PC-9 (cell line): ENCODE data around the gene CCDC154. TPM values are rescaled to one million over a fixed set of nuclear protein-coding genes. Genes with fewer than 3 reads are reported as not detected.
A peak's percentile ranks its signal among the peaks of the same experiment; 100 is the strongest.

Source experiments
- BruUV-seq: library from RNA; stranded (reverse); fragments of 400-500 nt; replicated peaks from 2 replicates; lab custom pipeline; 2021; lab: Mats Ljungman, UMichigan
- CTCF ChIA-PET: fragments of 300-600 bp; sonication (Branson Sonifier 250); formaldehyde crosslinking; loops from one replicate; lab custom pipeline; 2022; ENCODE audit warnings: antibody characterized with exemption; lab: Charles Lee
- POLR2A ChIA-PET: fragments of 300-600 bp; sonication (Branson Sonifier 250); formaldehyde crosslinking; loops from one replicate; lab custom pipeline; 2022; ENCODE audit warnings: antibody characterized with exemption; ENCODE audit not compliant: unreplicated experiment; lab: Charles Lee
- DNase-seq, 2 experiments: peaks; one replicate each; pipeline versions ENCODE4 v3.0.0 to v3.0.0-alpha.2; 2015 to 2022; ENCODE audit warnings: mixed read lengths in 1 of 2
- H2AFZ ChIP-seq: fragments of 200-600 bp; sonication (generic); 2 replicates; pipeline ENCODE4 v1.8.1; 2017; ENCODE audit warnings: antibody characterized with exemption
- H3F3A ChIP-seq: fragments of 200-600 bp; sonication (generic); 2 replicates; pipeline ENCODE4 v1.8.1; 2017; ENCODE audit warnings: antibody characterized with exemption, mild to moderate bottlenecking, low read depth; ENCODE audit not compliant: insufficient read depth
- H3K27ac ChIP-seq: fragments of 200-600 bp; sonication (generic); 2 replicates; pipeline ENCODE4 v1.6.1; 2016; ENCODE audit warnings: mixed run types
- H3K27me3 ChIP-seq: fragments of 200-600 bp; sonication (generic); 2 replicates; pipeline ENCODE4 v1.6.1; 2016; ENCODE audit warnings: low read depth, mixed run types; ENCODE audit not compliant: insufficient read depth
- H3K36me3 ChIP-seq: fragments of 200-600 bp; sonication (generic); 2 replicates; pipeline ENCODE4 v1.6.1; 2016; ENCODE audit warnings: low read depth, mixed run types
- H3K4me1 ChIP-seq: fragments of 200-600 bp; sonication (generic); replicated peaks from 2 replicates; pipeline ENCODE4 v1.6.1; 2016; ENCODE audit warnings: mixed run types; ENCODE audit not compliant: insufficient read depth
- H3K4me2 ChIP-seq: fragments of 200-600 bp; sonication (generic); 2 replicates; pipeline ENCODE4 v1.6.1; 2017; ENCODE audit warnings: mixed run types
- H3K4me3 ChIP-seq: fragments of 200-600 bp; sonication (generic); 2 replicates; pipeline ENCODE4 v1.6.1; 2016; ENCODE audit warnings: mixed run types
- H3K79me2 ChIP-seq: fragments of 200-600 bp; sonication (generic); 2 replicates; pipeline ENCODE4 v1.6.1; 2017; ENCODE audit warnings: low read depth, mixed run types
- H3K9me2 ChIP-seq: fragments of 200-600 bp; sonication (generic); 2 replicates; pipeline ENCODE4 v1.8.1; 2017; ENCODE audit warnings: mild to moderate bottlenecking; ENCODE audit not compliant: insufficient read depth
- H3K9me3 ChIP-seq: fragments of 200-600 bp; sonication (generic); 2 replicates; pipeline ENCODE4 v1.8.1; 2016; ENCODE audit warnings: low read depth; ENCODE audit not compliant: insufficient read depth
- H4K20me1 ChIP-seq: fragments of 200-600 bp; sonication (generic); 2 replicates; pipeline ENCODE4 v1.8.1; 2017; ENCODE audit not compliant: insufficient read depth
- CTCF ChIP-seq: fragments of 200-600 bp; sonication (generic); conservative IDR thresholded peaks from 2 replicates; pipeline ENCODE4 v1.6.1; 2017; ENCODE audit warnings: mixed run types, antibody characterized with exemption, mild to moderate bottlenecking, moderate library complexity
- EZH2 ChIP-seq: fragments of 200-600 bp; sonication (generic); IDR thresholded peaks from 2 replicates; pipeline ENCODE4 v1.8.0; 2017; ENCODE audit warnings: antibody characterized with exemption, low read depth
- intact Hi-C: fragments of 100-400 bp; cut with micrococcal nuclease; formaldehyde crosslinking; loops from one replicate; pipeline ENCODE4 v1.10.0; 2022; ENCODE audit not compliant: unreplicated experiment
- total RNA-seq: library from RNA; stranded (reverse); gene quantifications from 2 replicates; pipeline ENCODE4 v1.2.3, GENCODE V29; 2021

The CCDC154 gene
- total RNA-seq, 1 experiment from 2014 or later, result 2.4 TPM

- Histone ChIP-seq H3K4me3 (peak overlapping the region; percentile 99), H2AFZ (peak overlapping the region; percentile 73), H3F3A (no peaks in the 10 kb centered on the region), H3K27ac (no peak overlapping the region; the same call in 1 of the 2 replicates), H3K4me2 (peak overlapping the region; percentile 99), H4K20me1 (peaks cover 12% of the 10 kb centered on the region), H3K9me3 (no peaks in the 10 kb centered on the region), H3K79me2 (peaks cover 48% of the 10 kb centered on the region), H3K9me2 (no peaks in the 10 kb centered on the region), H3K4me1 (peaks cover 12% of the 10 kb centered on the region), H3K36me3 (no peaks in the 10 kb centered on the region), H3K27me3 (no peaks in the 10 kb centered on the region)
- CTCF ChIA-PET, result no interaction called here
- no peak for DNase-seq
- intact Hi-C loops, result no loop called here
- POLR2A ChIA-PET, result no interaction called here
- BruUV-seq, result TSS peak; percentile 58
- TF ChIP-seq EZH2, result no peak
- no peak for TF ChIP-seq CTCF
Observed at GRCh38 chr16:1474082-1474795, 29.9 kb upstream of the CCDC154 start.

GRCh38 chr16:1472974-1473373 lies 28.6 kb upstream of the CCDC154 start:
- Histone ChIP-seq H3K27me3 (no peaks in the 10 kb centered on the region), H3K27ac (no peak overlapping the region), H3K4me1 (peaks cover 12% of the 10 kb centered on the region), H2AFZ (no peak overlapping the region), H3K9me2 (no peaks in the 10 kb centered on the region), H3K9me3 (no peaks in the 10 kb centered on the region), H3K79me2 (peaks cover 54% of the 10 kb centered on the region), H3F3A (no peaks in the 10 kb centered on the region), H3K4me2 (peak overlapping the region; percentile 36; the same call in 1 of the 2 replicates), H3K4me3 (no peak overlapping the region), H3K36me3 (no peaks in the 10 kb centered on the region), H4K20me1 (peaks cover 12% of the 10 kb centered on the region)
- TF ChIP-seq CTCF (no peak), EZH2 (no peak)
- no TSS peak for BruUV-seq
- POLR2A ChIA-PET, result no interaction called here
- DNase-seq, result no peak
- CTCF ChIA-PET, result no interaction called here
- intact Hi-C loops, result no loop called here

- Histone ChIP-seq H3K4me3 (no peak overlapping the region), H3K27me3 (no peaks in the 10 kb centered on the region), H3K9me2 (no peaks in the 10 kb centered on the region), H3K9me3 (no peaks in the 10 kb centered on the region), H3K79me2 (peaks cover 64% of the 10 kb centered on the region), H3K36me3 (no peaks in the 10 kb centered on the region), H2AFZ (no peak overlapping the region), H3K27ac (no peak overlapping the region), H3K4me1 (peaks cover 17% of the 10 kb centered on the region), H3F3A (no peaks in the 10 kb centered on the region), H4K20me1 (peaks cover 23% of the 10 kb centered on the region), H3K4me2 (no peak overlapping the region)
- POLR2A ChIA-PET, result no interaction called here
- CTCF ChIA-PET, result no interaction called here
- DNase-seq, result no peak
- intact Hi-C loops, result no loop called here
- BruUV-seq, result no TSS peak
- TF ChIP-seq EZH2, result no peak
- TF ChIP-seq CTCF, result no peak
Observed at GRCh38 chr16:1471569-1472194, 27.3 kb upstream of the CCDC154 start.
